ENCODE data around the gene SUSD4.

DNA sequence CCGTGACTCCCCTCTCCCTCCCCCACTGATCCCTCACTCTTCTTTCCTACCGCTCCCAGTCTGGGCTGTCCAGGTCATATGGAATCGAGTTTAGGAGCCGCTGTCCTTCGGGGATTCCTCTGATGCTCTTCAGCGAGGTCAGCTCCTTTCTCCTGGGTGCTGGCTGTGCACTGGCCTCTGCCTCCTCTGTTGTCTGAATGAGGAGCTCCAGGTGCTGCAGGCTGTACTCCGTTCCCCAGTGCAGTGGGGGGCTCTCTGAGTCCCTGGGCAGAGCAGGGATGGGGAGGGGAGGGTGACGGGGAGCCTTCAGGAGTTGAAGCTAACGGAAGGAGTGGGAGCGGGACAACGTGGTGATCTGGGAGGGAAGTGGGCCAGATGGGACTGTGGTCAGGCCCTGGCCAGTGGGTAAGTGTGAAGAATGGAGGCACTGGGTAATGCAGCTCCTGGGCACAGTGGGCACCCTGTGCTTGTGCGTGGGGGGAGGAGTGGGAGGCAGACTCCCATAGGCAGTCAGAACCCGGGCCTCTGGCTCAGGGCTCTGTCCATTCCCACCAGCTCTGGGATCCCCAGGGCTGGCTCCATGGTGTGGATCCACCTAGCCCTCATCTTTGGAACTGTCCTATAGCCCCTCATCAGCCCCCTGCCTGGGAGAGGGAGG is 161.5 kb downstream of the SUSD4 start:
- TF ChIP-seq EP300 (IDR thresholded peaks at IDR 0.05), result no peak
- TF ChIP-seq, protein P1, sequence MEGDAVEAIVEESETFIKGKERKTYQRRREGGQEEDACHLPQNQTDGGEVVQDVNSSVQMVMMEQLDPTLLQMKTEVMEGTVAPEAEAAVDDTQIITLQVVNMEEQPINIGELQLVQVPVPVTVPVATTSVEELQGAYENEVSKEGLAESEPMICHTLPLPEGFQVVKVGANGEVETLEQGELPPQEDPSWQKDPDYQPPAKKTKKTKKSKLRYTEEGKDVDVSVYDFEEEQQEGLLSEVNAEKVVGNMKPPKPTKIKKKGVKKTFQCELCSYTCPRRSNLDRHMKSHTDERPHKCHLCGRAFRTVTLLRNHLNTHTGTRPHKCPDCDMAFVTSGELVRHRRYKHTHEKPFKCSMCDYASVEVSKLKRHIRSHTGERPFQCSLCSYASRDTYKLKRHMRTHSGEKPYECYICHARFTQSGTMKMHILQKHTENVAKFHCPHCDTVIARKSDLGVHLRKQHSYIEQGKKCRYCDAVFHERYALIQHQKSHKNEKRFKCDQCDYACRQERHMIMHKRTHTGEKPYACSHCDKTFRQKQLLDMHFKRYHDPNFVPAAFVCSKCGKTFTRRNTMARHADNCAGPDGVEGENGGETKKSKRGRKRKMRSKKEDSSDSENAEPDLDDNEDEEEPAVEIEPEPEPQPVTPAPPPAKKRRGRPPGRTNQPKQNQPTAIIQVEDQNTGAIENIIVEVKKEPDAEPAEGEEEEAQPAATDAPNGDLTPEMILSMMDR (IDR thresholded peaks at IDR 0.05), result no peak
- TF ChIP-seq POLR2AphosphoS5 (IDR thresholded peaks at IDR 0.05), result no peak
- TF ChIP-seq POLR2A (IDR thresholded peaks at IDR 0.05), result no peak

Measured in upper lobe of left lung (tissue), 4 donors.